Activated T-helper 1 cell treated with anti-CD3 and anti-CD28 coated beads, Interleukin-12 subunit alpha, Interleukin-12 subunit beta, Interleukin-2, Interleukin-4 antibody, amounts not matched to agents 30 ng/mL and 10 ng/mL and 1 ng/mL, durations not matched to agents 14 hours and 24 hours and 36 hours (primary cell): ENCODE results near the gene USP5. TPM values are rescaled to one million over a fixed set of nuclear protein-coding genes. Genes with fewer than 3 reads are reported as not detected.

Experiments used
- DNase-seq: peaks from one replicate; pipeline ENCODE4 v3.0.0; 2021; ENCODE audit warnings: low spot score
- H3K27ac Mint-ChIP-seq: one replicate; pipeline ENCODE4 v1.8.0; 2021; ENCODE audit warnings: mild to moderate bottlenecking, mixed read lengths
- H3K27me3 Mint-ChIP-seq: one replicate; pipeline ENCODE4 v1.8.0; 2022; ENCODE audit warnings: mild to moderate bottlenecking, moderate library complexity, mixed read lengths; ENCODE audit not compliant: insufficient read depth
- H3K36me3 Mint-ChIP-seq: one replicate; pipeline ENCODE4 v1.8.0; 2021; ENCODE audit warnings: low read depth, mixed read lengths
- H3K4me1 Mint-ChIP-seq: one replicate; pipeline ENCODE4 v1.8.0; 2021; ENCODE audit warnings: low read depth, mixed read lengths
- H3K4me3 Mint-ChIP-seq: one replicate; pipeline ENCODE4 v1.8.0; 2021; ENCODE audit warnings: mild to moderate bottlenecking, moderate library complexity, mixed read lengths
- H3K9me3 Mint-ChIP-seq: one replicate; pipeline ENCODE4 v1.8.0; 2021; ENCODE audit warnings: mixed read lengths
- intact Hi-C: fragments of 100-400 bp; cut with micrococcal nuclease; formaldehyde crosslinking; loops from one replicate; pipeline ENCODE4 v1.15.1; 2024
- total RNA-seq: library from RNA; stranded (reverse); gene quantifications from 2 replicates; pipeline ENCODE4 v1.2.3, GENCODE V29; 2022

Gene USP5
- total RNA-seq, 1 donor from 2014 or later = 127 TPM

- DNase-seq = no peak
- Mint-ChIP-seq H3K4me1 (peaks cover 27% of the 10 kb centered on the region), H3K36me3 (peaks cover 27% of the 10 kb centered on the region), H3K27ac (peak within 1 kb of the TSS; percentile 53), H3K4me3 (peak within 1 kb of the TSS; percentile 28), H3K27me3 (peaks cover 29% of the 10 kb centered on the region), H3K9me3 (no peaks in the 10 kb centered on the region)
- intact Hi-C loops = no loop called here
Measured at GRCh38 chr12:6821591-6822425, 30.1 kb upstream of the USP5 start, which contains the start of gene GPR162. Gene GPR162 (plus strand): TSS chr12:6821821. CDS start chr12:6823899, 2,078 bp downstream.

GRCh38 chr12:6822426-6823135 lies 29.4 kb upstream of the USP5 start:
- Mint-ChIP-seq H3K27ac (peak overlapping the region; percentile 53), H3K27me3 (peaks cover 32% of the 10 kb centered on the region), H3K4me1 (peaks cover 32% of the 10 kb centered on the region), H3K9me3 (no peaks in the 10 kb centered on the region), H3K4me3 (no peak overlapping the region), H3K36me3 (peaks cover 23% of the 10 kb centered on the region)
- DNase-seq = no peak
- intact Hi-C loops = no loop called here

GRCh38 chr12:6823182-6824084 lies 28.5 kb upstream of the USP5 start:
- Mint-ChIP-seq H3K4me1 (peaks cover 39% of the 10 kb centered on the region), H3K27ac (no peak overlapping the region), H3K36me3 (peaks cover 16% of the 10 kb centered on the region), H3K4me3 (no peak overlapping the region), H3K9me3 (no peaks in the 10 kb centered on the region), H3K27me3 (peaks cover 35% of the 10 kb centered on the region)
- DNase-seq = no peak
- intact Hi-C loops = loop anchor here (2.0 kb wide), 1 partner anchor 135 kb away; the partner anchor contains the start of gene ZNF384

GRCh38 chr12:6824085-6824775 lies 27.7 kb upstream of the USP5 start:
- H3K36me3 Mint-ChIP-seq = peaks cover 11% of the 10 kb centered on the region
- H3K9me3 Mint-ChIP-seq = no peaks in the 10 kb centered on the region
- no peak for DNase-seq
- intact Hi-C loops = loop anchor here (2.0 kb wide), 1 partner anchor 135 kb away; the partner anchor contains the start of gene ZNF384
- H3K4me3 Mint-ChIP-seq = no peak overlapping the region
- H3K27ac Mint-ChIP-seq = no peak overlapping the region
- peaks cover 39% of the 10 kb centered on the region for H3K27me3 Mint-ChIP-seq
- peaks cover 44% of the 10 kb centered on the region for H3K4me1 Mint-ChIP-seq

GRCh38 chr12:6824901-6825381 lies 27.0 kb upstream of the USP5 start:
- intact Hi-C loops = loop anchor here (1.0 to 5.0 kb wide), 7 partner anchors 26 to 208 kb away; partner anchors contain the start of genes CDCA3, LAG3, MLF2 and ZNF384
- no peak overlapping the region for H3K27ac Mint-ChIP-seq
- H3K36me3 Mint-ChIP-seq = peaks cover 5% of the 10 kb centered on the region
- peaks cover 43% of the 10 kb centered on the region for H3K27me3 Mint-ChIP-seq
- no peak overlapping the region for H3K4me3 Mint-ChIP-seq
- DNase-seq = no peak
- peaks cover 48% of the 10 kb centered on the region for H3K4me1 Mint-ChIP-seq
- no peaks in the 10 kb centered on the region for H3K9me3 Mint-ChIP-seq

- Mint-ChIP-seq H3K9me3 (no peaks in the 10 kb centered on the region), H3K27ac (peak overlapping the region; percentile 59), H3K36me3 (peaks cover 5% of the 10 kb centered on the region), H3K4me1 (peaks cover 46% of the 10 kb centered on the region), H3K4me3 (peak overlapping the region; percentile 40), H3K27me3 (peaks cover 46% of the 10 kb centered on the region)
- intact Hi-C loops = loop anchor here (1.0 to 5.0 kb wide), 7 partner anchors 26 to 208 kb away; partner anchors contain the start of genes CDCA3, LAG3, MLF2 and ZNF384
- DNase-seq = peak; percentile 72
Measured at GRCh38 chr12:6825398-6826124, 26.4 kb upstream of the USP5 start.

GRCh38 chr12:6826125-6826733 lies 25.7 kb upstream of the USP5 start:
- peaks cover 1% of the 10 kb centered on the region for H3K36me3 Mint-ChIP-seq
- H3K27ac Mint-ChIP-seq = no peak overlapping the region
- H3K9me3 Mint-ChIP-seq = no peaks in the 10 kb centered on the region
- peaks cover 49% of the 10 kb centered on the region for H3K27me3 Mint-ChIP-seq
- no peak for DNase-seq
- H3K4me3 Mint-ChIP-seq = peak overlapping the region; percentile 15
- peaks cover 39% of the 10 kb centered on the region for H3K4me1 Mint-ChIP-seq
- intact Hi-C loops = loop anchor here (5.0 kb wide), 1 partner anchor 54 kb away; the partner anchor contains the start of gene LAG3

- intact Hi-C loops = loop anchor here (5.0 kb wide), 1 partner anchor 55 kb away; the partner anchor contains the start of gene LAG3
- Mint-ChIP-seq H3K27me3 (peaks cover 52% of the 10 kb centered on the region), H3K27ac (peak overlapping the region; percentile 14), H3K9me3 (no peaks in the 10 kb centered on the region), H3K4me1 (peaks cover 37% of the 10 kb centered on the region), H3K36me3 (no peaks in the 10 kb centered on the region), H3K4me3 (peak overlapping the region; percentile 61)
- DNase-seq = no peak
Measured at GRCh38 chr12:6826734-6827436, 25.1 kb upstream of the USP5 start.

GRCh38 chr12:6827437-6827911 lies 24.5 kb upstream of the USP5 start:
- no peaks in the 10 kb centered on the region for H3K36me3 Mint-ChIP-seq
- peak overlapping the region; percentile 61 for H3K4me3 Mint-ChIP-seq
- peaks cover 37% of the 10 kb centered on the region for H3K4me1 Mint-ChIP-seq
- intact Hi-C loops = loop anchor here (5.0 kb wide), 1 partner anchor 55 kb away; the partner anchor contains the start of gene LAG3
- no peak for DNase-seq
- peaks cover 51% of the 10 kb centered on the region for H3K27me3 Mint-ChIP-seq
- peak overlapping the region; percentile 14 for H3K27ac Mint-ChIP-seq
- H3K9me3 Mint-ChIP-seq = no peaks in the 10 kb centered on the region

GRCh38 chr12:6827982-6828780 lies 23.8 kb upstream of the USP5 start, which contains the start of gene P3H3:
Gene P3H3 (plus strand): TSS chr12:6828407. CDS start chr12:6828441, 34 bp downstream.
- Mint-ChIP-seq H3K27me3 (peaks cover 48% of the 10 kb centered on the region), H3K9me3 (no peaks in the 10 kb centered on the region), H3K4me3 (peak within 1 kb of the TSS; percentile 90), H3K4me1 (peaks cover 31% of the 10 kb centered on the region), H3K27ac (peak within 1 kb of the TSS; percentile 78), H3K36me3 (no peaks in the 10 kb centered on the region)
- intact Hi-C loops = loop anchor here (5.0 kb wide), 1 partner anchor 56 kb away; the partner anchor contains the start of gene LAG3
- DNase-seq = no peak
